HL-60 (cell line): ENCODE data around the gene CCDC92.

Experiments used
- GABPA ChIP-seq: IDR thresholded peaks from 2 replicates; pipeline ENCODE4 v1.6.1; 2012; ENCODE audit warnings: low read depth
- POLR2AphosphoS5 ChIP-seq: IDR thresholded peaks from 2 replicates; pipeline ENCODE4 v1.6.1; 2012; ENCODE audit warnings: low read depth
- SPI1 ChIP-seq: IDR thresholded peaks from 2 replicates; pipeline ENCODE4 v1.6.1; 2012; ENCODE audit warnings: low read depth, mild to moderate bottlenecking, borderline replicate concordance
- TF ChIP-seq, protein P1 (sequence below): IDR thresholded peaks from one replicate; pipeline ENCODE4 v1.5.1; 2011; ENCODE audit warnings: low read length, control low read depth, inconsistent platforms; ENCODE audit not compliant: insufficient read depth
- TF ChIP-seq, protein P2 (sequence below): IDR thresholded peaks from 2 replicates; pipeline ENCODE4 v1.6.1; 2012; ENCODE audit warnings: low read depth; ENCODE audit not compliant: insufficient replicate concordance

DNA sequence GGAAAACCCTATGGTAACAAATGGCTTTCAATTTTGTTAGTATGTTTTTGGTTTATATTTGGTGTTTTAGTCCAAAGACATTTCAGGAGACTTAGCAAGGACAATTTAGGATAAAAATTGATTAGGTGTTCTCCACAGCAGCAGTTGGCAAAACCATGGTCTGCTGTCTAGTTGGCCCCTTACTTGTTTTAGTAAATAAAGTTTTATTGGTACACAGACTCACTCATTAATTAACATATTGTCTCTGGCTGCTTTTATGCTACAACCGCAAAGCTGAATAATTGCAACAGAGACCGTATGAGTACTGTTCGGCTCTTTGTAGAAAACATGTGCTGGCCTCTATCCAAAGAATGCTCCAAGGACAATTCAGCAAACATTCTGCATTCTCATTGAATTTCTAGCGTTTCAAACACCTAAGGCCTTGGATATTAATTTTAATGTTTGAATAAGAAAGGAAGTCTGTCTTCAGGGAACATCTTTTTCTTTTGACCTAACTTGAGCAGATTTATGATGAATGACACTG, 77.7 kb downstream of the CCDC92 start:
- TF ChIP-seq, protein P1, sequence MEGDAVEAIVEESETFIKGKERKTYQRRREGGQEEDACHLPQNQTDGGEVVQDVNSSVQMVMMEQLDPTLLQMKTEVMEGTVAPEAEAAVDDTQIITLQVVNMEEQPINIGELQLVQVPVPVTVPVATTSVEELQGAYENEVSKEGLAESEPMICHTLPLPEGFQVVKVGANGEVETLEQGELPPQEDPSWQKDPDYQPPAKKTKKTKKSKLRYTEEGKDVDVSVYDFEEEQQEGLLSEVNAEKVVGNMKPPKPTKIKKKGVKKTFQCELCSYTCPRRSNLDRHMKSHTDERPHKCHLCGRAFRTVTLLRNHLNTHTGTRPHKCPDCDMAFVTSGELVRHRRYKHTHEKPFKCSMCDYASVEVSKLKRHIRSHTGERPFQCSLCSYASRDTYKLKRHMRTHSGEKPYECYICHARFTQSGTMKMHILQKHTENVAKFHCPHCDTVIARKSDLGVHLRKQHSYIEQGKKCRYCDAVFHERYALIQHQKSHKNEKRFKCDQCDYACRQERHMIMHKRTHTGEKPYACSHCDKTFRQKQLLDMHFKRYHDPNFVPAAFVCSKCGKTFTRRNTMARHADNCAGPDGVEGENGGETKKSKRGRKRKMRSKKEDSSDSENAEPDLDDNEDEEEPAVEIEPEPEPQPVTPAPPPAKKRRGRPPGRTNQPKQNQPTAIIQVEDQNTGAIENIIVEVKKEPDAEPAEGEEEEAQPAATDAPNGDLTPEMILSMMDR: no peak
- TF ChIP-seq, protein P2, sequence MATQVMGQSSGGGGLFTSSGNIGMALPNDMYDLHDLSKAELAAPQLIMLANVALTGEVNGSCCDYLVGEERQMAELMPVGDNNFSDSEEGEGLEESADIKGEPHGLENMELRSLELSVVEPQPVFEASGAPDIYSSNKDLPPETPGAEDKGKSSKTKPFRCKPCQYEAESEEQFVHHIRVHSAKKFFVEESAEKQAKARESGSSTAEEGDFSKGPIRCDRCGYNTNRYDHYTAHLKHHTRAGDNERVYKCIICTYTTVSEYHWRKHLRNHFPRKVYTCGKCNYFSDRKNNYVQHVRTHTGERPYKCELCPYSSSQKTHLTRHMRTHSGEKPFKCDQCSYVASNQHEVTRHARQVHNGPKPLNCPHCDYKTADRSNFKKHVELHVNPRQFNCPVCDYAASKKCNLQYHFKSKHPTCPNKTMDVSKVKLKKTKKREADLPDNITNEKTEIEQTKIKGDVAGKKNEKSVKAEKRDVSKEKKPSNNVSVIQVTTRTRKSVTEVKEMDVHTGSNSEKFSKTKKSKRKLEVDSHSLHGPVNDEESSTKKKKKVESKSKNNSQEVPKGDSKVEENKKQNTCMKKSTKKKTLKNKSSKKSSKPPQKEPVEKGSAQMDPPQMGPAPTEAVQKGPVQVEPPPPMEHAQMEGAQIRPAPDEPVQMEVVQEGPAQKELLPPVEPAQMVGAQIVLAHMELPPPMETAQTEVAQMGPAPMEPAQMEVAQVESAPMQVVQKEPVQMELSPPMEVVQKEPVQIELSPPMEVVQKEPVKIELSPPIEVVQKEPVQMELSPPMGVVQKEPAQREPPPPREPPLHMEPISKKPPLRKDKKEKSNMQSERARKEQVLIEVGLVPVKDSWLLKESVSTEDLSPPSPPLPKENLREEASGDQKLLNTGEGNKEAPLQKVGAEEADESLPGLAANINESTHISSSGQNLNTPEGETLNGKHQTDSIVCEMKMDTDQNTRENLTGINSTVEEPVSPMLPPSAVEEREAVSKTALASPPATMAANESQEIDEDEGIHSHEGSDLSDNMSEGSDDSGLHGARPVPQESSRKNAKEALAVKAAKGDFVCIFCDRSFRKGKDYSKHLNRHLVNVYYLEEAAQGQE: no peak
- TF ChIP-seq POLR2AphosphoS5 (no peak), GABPA (no peak), SPI1 (no peak)
